GM20000 (cell line): ENCODE measurements around the gene TRIP13.

Source experiments
- DNase-seq: peaks from one replicate; pipeline ENCODE4 v3.0.0; 2012; ENCODE audit warnings: low spot score
- TF ChIP-seq, protein P1 (sequence below): IDR thresholded peaks from 2 replicates; pipeline ENCODE4 v1.5.1; 2012; ENCODE audit warnings: mild to moderate bottlenecking, control low read depth; ENCODE audit errors: extremely low read depth, missing control alignments

TRIP13 gene

DNA sequence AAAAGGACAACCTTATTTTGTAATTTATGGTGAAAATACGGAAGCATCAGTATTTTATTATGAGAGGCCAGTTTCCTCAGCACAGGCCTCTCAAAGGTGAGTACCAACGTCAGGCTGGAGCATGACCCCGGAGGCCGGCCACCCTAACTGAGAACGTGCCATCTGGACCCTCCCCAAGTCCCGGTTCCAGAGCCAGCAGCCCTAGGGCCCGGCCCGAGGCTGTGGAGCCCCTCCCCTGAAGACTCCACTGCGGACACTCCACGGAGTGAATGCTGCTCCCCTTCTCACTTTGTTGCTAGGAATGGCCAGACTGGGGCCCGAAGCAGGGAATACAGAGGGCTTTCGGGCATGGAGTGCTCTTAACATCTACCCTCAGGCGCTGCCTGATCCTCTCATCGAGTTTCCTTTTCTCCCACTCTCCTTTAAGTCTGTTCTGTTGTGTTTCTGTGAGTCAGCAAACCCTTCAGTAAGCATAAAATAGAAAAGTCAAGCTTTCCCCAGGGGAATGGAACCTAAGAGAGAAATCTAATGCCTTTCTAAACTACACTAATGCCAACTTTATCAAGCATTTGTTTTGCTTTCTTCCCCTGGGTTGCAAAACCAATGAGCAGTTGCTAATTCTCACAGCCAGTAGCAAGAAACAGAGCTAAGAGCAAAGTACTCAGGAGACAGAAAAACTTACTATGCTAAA, 4.6 kb upstream of the TRIP13 start:
- no peak for DNase-seq
- TF ChIP-seq, protein P1, sequence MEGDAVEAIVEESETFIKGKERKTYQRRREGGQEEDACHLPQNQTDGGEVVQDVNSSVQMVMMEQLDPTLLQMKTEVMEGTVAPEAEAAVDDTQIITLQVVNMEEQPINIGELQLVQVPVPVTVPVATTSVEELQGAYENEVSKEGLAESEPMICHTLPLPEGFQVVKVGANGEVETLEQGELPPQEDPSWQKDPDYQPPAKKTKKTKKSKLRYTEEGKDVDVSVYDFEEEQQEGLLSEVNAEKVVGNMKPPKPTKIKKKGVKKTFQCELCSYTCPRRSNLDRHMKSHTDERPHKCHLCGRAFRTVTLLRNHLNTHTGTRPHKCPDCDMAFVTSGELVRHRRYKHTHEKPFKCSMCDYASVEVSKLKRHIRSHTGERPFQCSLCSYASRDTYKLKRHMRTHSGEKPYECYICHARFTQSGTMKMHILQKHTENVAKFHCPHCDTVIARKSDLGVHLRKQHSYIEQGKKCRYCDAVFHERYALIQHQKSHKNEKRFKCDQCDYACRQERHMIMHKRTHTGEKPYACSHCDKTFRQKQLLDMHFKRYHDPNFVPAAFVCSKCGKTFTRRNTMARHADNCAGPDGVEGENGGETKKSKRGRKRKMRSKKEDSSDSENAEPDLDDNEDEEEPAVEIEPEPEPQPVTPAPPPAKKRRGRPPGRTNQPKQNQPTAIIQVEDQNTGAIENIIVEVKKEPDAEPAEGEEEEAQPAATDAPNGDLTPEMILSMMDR, result no peak

DNA sequence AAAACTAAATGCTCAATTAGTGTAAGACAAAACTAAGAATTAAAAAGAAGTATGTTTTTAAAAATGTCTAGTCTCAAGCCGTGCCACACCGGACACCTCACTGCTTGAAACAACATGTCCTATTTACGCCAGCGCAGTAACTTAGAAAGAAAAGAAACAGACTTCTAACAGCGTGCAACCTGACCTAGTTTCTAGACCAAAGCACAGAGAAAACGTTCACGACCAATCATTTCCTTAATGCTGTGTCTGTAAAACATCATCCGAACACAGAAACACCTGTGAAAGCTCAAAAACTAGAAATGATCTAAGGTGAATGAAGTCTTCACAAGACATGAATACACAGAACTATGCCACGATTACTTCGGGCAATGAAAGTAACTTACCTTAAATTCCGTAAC, 4.0 kb upstream of the TRIP13 start:
- TF ChIP-seq, protein P1, result no peak

DNA sequence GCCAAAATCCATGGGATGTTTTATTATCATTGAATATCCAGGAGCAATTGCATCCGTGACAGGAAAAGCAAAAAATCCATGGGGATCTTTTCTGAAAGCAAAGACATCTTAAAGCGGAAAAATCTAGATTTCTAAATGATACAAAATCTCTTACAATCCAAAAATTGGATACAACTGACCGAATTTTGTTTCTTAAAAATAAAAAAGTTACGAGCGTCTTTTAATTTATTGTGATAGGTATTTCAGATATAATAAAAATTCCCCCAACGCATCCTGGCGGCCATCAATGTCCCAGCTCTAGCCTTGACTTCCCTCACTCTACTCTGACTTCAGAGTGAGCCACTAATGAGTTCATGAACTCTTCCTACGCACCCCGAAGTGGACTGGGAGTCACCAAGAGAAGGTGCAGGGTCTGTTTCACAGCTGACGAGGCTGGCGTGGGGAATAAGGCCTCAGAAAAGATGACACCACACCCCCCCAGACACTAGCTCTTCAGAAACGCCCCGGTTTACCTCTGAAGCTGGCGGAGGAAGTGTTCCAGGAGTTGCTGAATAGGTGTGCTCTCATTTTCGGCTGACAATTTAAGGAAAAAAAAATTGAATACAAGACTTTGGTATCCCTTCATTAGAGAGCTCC, 3.5 kb upstream of the TRIP13 start:
- TF ChIP-seq, protein P1, result no peak
- DNase-seq, result no peak

More for the DNA sequence above, 4.0 kb upstream of the TRIP13 start:
- no peak for DNase-seq

DNA sequence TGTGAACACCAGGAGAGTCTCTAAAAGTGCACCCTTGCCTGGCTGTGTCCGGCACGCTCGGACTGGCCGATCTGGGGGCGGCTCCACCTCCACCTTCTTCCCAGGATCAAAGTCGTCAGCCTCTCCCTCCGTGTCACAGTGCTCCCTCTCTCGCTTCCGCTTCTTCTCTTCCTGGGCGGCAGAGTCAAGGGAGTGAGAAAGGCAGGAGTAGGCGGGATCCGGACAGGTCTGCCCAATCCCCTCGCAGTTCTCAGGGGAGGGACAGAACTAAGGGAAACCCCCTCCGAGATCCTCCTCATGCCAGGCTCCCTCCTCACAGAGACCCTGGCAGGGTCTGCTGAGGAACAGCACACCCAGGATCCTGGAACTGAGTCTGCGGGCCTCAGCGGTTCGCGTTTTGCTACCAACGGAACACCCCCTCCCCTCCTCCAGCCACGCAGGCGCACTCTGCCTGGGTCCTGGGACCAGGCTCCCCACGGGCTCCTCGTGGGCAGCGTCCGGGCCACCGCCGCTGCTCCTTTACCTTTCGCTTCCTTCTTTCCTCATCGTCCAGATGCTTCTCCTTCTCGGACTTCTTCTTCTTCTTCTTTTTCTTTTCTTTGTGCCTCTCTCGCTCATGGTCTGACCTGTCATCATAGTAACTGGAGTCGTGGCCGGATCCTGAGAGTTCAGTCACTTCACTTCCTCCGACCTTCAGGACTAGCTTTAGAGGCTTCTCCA, 1.4 kb upstream of the TRIP13 start:
- TF ChIP-seq, protein P1, result no peak
- DNase-seq, result no peak

DNA sequence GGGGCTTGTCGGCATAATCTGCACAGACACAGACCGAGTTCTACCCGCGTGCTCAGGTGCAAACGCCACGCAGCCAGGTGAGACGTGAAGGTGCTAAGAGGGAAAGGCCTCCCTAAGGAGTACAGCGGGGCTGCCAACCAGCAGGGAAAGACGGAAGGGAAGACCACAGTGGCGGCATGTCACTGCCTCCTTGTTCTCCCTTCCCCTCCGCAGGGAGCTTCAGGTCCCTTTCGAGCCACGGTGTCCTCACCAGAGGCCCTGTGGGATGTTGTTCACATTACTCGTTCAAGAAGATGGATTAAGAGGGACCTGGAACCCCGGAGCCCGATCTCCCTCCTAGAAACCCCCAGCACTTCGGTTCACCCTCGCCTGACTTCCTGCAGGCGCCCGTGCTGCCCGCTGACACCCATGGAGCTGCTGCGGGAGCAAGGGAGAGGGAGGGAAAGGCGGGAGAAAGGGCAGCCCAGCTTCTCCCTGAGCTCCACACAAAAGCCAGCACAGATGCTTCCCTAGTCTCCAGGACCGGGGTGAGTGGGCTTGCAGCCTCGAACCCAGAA, 769 bp upstream of the TRIP13 start:
- TF ChIP-seq, protein P1, result no peak
- DNase-seq, result peak; percentile 73

DNA sequence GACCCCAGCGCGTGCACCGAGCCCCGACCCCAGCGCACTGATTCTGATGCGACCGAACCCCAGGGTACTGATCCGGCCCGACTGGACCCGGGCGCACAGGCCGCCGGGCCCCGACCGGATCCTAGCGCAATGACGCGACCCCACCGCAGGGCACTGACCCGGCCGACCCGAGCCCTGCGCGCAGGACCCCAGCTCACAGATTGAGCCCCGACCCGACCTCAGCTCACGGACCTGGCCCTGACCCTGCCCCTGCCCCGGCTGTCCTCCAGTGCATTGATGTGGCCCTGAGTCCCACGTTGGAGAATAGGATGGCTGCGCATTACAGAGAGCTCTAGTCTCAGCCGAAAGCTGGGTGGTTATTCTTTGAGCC, 438 bp downstream of the TRIP13 start:
- TF ChIP-seq, protein P1, result no peak
- no peak for DNase-seq

DNA sequence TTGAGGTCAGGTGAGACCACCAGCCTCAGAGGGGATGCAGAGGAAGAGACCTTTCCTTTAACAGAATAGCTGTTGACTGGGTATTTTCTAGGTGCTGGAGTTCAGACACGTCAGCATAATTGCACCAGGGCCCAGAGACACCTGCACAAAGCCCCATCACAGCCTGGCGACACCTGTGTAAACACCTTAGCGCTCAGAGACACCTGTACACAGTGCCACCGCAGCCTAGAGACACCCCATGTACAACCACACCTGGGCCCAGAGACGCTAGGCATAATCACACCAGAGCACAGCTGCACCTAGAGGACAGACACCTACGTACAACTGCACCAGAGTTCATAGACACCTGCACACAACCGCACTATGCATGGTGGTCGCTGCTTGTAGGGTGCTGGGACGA, 1.0 kb downstream of the TRIP13 start:
- DNase-seq, result no peak
- TF ChIP-seq, protein P1, result no peak
